Measurements from ENCODE around the gene NUP93.
"Not testable (repeated sequence)": the region's sequence is repeated elsewhere in the genome, so short reads cannot be mapped to it uniquely, and the experiment has no call there.

Gene NUP93

GRCh38 chr16:56780646-56781045 is 50.7 kb downstream of the NUP93 start:
- DNase-seq, result no peak

- DNase-seq, result no peak
Measured at GRCh38 chr16:56781528-56781961, 51.6 kb downstream of the NUP93 start.

- DNase-seq, result no peak
Measured at GRCh38 chr16:56783344-56783743, 53.4 kb downstream of the NUP93 start.

GRCh38 chr16:56785317-56785716 is 55.4 kb downstream of the NUP93 start:
- DNase-seq, result no peak

- DNase-seq, result no peak
Measured at GRCh38 chr16:56787167-56787566, 57.2 kb downstream of the NUP93 start.

- DNase-seq, result no peak
Measured at GRCh38 chr16:56788435-56788834, 58.5 kb downstream of the NUP93 start.

- DNase-seq, result no peak
Measured at GRCh38 chr16:56789360-56789759, 59.4 kb downstream of the NUP93 start.

GRCh38 chr16:56792967-56793366 is 63.0 kb downstream of the NUP93 start:
- no peak for DNase-seq

- no peak for DNase-seq
Measured at GRCh38 chr16:56793492-56793891, 63.6 kb downstream of the NUP93 start.

- DNase-seq, result no peak
Measured at GRCh38 chr16:56795011-56795410, 65.1 kb downstream of the NUP93 start.

- not testable (repeated sequence) for DNase-seq
Measured at GRCh38 chr16:56797038-56797437, 67.1 kb downstream of the NUP93 start.

GRCh38 chr16:56797861-56798260 is 67.9 kb downstream of the NUP93 start:
- no peak for DNase-seq

- no peak for DNase-seq
Measured at GRCh38 chr16:56798955-56799354, 69.0 kb downstream of the NUP93 start.

GRCh38 chr16:56800355-56800754 is 70.4 kb downstream of the NUP93 start:
- no peak for DNase-seq

GRCh38 chr16:56801762-56802161 is 71.8 kb downstream of the NUP93 start:
- no peak for DNase-seq

GRCh38 chr16:56807011-56807675 is 77.2 kb downstream of the NUP93 start:
- no peak for DNase-seq

GRCh38 chr16:56807676-56808067 is 77.7 kb downstream of the NUP93 start:
- DNase-seq, result not testable (repeated sequence)

GRCh38 chr16:56810954-56811353 is 81.0 kb downstream of the NUP93 start:
- DNase-seq, result no peak

GRCh38 chr16:56811602-56812001 is 81.7 kb downstream of the NUP93 start:
- not testable (repeated sequence) for DNase-seq

- DNase-seq, result no peak
Measured at GRCh38 chr16:56812884-56813283, 83.0 kb downstream of the NUP93 start.

GRCh38 chr16:56814537-56815432 is 84.9 kb downstream of the NUP93 start:
- no peak for DNase-seq

- no peak for DNase-seq
Measured at GRCh38 chr16:56815721-56816120, 85.8 kb downstream of the NUP93 start.

GRCh38 chr16:56817056-56817455 is 87.1 kb downstream of the NUP93 start:
- DNase-seq, result no peak

GRCh38 chr16:56817938-56818337 is 88.0 kb downstream of the NUP93 start:
- DNase-seq, result no peak

All from SHP77 treated with DMSO at 0.1 percent for 48 hours (cell line).